ENCODE data around the gene NDUFAB1.
"Not testable (repeated sequence)": the region's sequence is repeated elsewhere in the genome, so short reads cannot be mapped to it uniquely, and the experiment has no call there.

NDUFAB1 gene

GRCh38 chr16:23554536-23554935 is 41.6 kb downstream of the NDUFAB1 start:
- DNase-seq (ENCODE audit: low read depth, low spot score), result no peak

- no peak for DNase-seq (ENCODE audit: low read depth, low spot score)
These were observed 44.0 kb downstream of the NDUFAB1 start for GRCh38 chr16:23552161-23552560.

- DNase-seq (ENCODE audit: low read depth, low spot score), result no peak
These were observed 46.2 kb downstream of the NDUFAB1 start for GRCh38 chr16:23549938-23550337.

GRCh38 chr16:23544436-23544835 is 51.7 kb downstream of the NDUFAB1 start:
- DNase-seq (ENCODE audit: low read depth, low spot score), result no peak

GRCh38 chr16:23540817-23541178 is 55.3 kb downstream of the NDUFAB1 start:
- DNase-seq (ENCODE audit: low read depth, low spot score), result not testable (repeated sequence)

- no peak for DNase-seq (ENCODE audit: low read depth, low spot score)
These were observed 55.9 kb downstream of the NDUFAB1 start for GRCh38 chr16:23539984-23540816.

GRCh38 chr16:23538919-23539278 is 57.2 kb downstream of the NDUFAB1 start:
- DNase-seq (ENCODE audit: low read depth, low spot score), result no peak

- no peak for DNase-seq (ENCODE audit: low read depth, low spot score)
These were observed 58.7 kb downstream of the NDUFAB1 start for GRCh38 chr16:23537390-23537789.

GRCh38 chr16:23535901-23536300 is 60.2 kb downstream of the NDUFAB1 start:
- peak; percentile 24 for DNase-seq (ENCODE audit: low read depth, low spot score)

GRCh38 chr16:23534868-23535860 is 61.0 kb downstream of the NDUFAB1 start:
- no peak for DNase-seq (ENCODE audit: low read depth, low spot score)

GRCh38 chr16:23532448-23532847 is 63.7 kb downstream of the NDUFAB1 start:
- no peak for DNase-seq (ENCODE audit: low read depth, low spot score)
